ENCODE data around the gene NECAP2. TPM values are rescaled to one million over a fixed set of nuclear protein-coding genes. Genes with fewer than 3 reads are reported as not detected.

Gene NECAP2
- total and polyA plus RNA-seq, 10 of the 15 experiments (the other 5 are each of a cell fraction or from before 2014, with no cell fraction given): 16.3 to 98.0 (median 57.4) TPM

GRCh38 chr1:16434501-16434900 is 6.0 kb upstream of the NECAP2 start:
- 18% methylated on average over 2 of the region's 2 CpGs for WGBS (ENCODE audit: insufficient coverage, insufficient replicate concordance, low lambda C conversion rate, missing lambda C conversion rate)
- intact Hi-C loops (cut with micrococcal nuclease; ENCODE audit: unreplicated experiment) (no loop called here), in situ Hi-C loops (cut with MboI) (no loop called here)
- H3K9me3 ChIP-seq (replicated peaks; ENCODE audit: control insufficient read depth, insufficient read depth, low read length): no peaks in the 10 kb centered on the region
- SMC1A ChIA-PET (ENCODE audit: uncharacterized antibody, unreplicated experiment): interaction anchor here (0.8 to 1.2 kb wide), 3 partner anchors 9 to 45 kb away, joined by 3 to 5 read pairs (median 3); no protein-coding TSS in a partner anchor
- no peaks in the 10 kb centered on the region for H3K36me3 ChIP-seq (ENCODE audit: control insufficient read depth in 2 of 2, insufficient read depth in 2 of 2, low read length in 1 of 2)
- no peaks in the 10 kb centered on the region for H3K79me2 ChIP-seq (ENCODE audit: control insufficient read depth, insufficient read depth, low read length)
- H3K27ac ChIP-seq (ENCODE audit: control insufficient read depth, insufficient read depth): no peak overlapping the region
- RAD21 ChIA-PET (ENCODE audit: unreplicated experiment): no interaction called here
- no peak overlapping the region for H3K4me3 ChIP-seq
- no peak overlapping the region for H2AFZ ChIP-seq (ENCODE audit: control insufficient read depth, low read depth, low read length)
- FAIRE-seq: no peak
- CTCF ChIA-PET: no interaction called here
- H3K9ac ChIP-seq (ENCODE audit: control insufficient read depth, insufficient read depth, low read length): no peak overlapping the region
- peaks cover 9% of the 10 kb centered on the region for H3K4me1 ChIP-seq (ENCODE audit: control insufficient read depth, insufficient read depth, low read length)
- H3K4me2 ChIP-seq (ENCODE audit: control insufficient read depth, insufficient read depth): no peak overlapping the region
- no peak for ATAC-seq
- no peak for DNase-seq (ENCODE audit: low read depth, low spot score)
- H3K27me3 ChIP-seq (replicated peaks in 1 of 2; ENCODE audit: control insufficient read depth in 2 of 2, insufficient read depth in 2 of 2, low read length in 1 of 2): no peaks in the 10 kb centered on the region
- BruUV-seq (replicated peaks): no TSS peak
- POLR2A ChIA-PET: interaction anchor here (1.2 kb wide), 1 partner anchor 17 kb away, joined by 3 read pairs; no protein-coding TSS in a partner anchor
- H4K20me1 ChIP-seq (ENCODE audit: control insufficient read depth, insufficient read depth): no peaks in the 10 kb centered on the region
- TF ChIP-seq, protein P1, sequence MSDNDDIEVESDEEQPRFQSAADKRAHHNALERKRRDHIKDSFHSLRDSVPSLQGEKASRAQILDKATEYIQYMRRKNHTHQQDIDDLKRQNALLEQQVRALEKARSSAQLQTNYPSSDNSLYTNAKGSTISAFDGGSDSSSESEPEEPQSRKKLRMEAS (IDR thresholded peaks at IDR 0.05; ENCODE audit: low read depth, low read length): no peak
- TF ChIP-seq MXI1 (IDR thresholded peaks at IDR 0.05; ENCODE audit: low read depth, low read length) (no peak), RAD51 (IDR thresholded peaks at IDR 0.05) (no peak), GATAD2B (conservative IDR thresholded peaks at IDR 0.05; ENCODE audit: low read depth) (no peak), ATF3 (IDR thresholded peaks at IDR 0.05; ENCODE audit: borderline replicate concordance, extremely low read depth, low read depth, low read length) (no peak), CHD4 (IDR thresholded peaks at IDR 0.05) (no peak), MEF2B (IDR thresholded peaks at IDR 0.05; ENCODE audit: partially characterized antibody, poor library complexity, severe bottlenecking) (no peak), FOXM1 (IDR thresholded peaks at IDR 0.05; ENCODE audit: low read depth, low read length) (no peak), YY1 (IDR thresholded peaks at IDR 0.05; ENCODE audit: low read depth, low read length) (no peak), SUZ12 (IDR thresholded peaks at IDR 0.05; ENCODE audit: unreplicated experiment) (no peak), TCF7 (IDR thresholded peaks at IDR 0.05; ENCODE audit: borderline replicate concordance) (no peak), SREBF2 (IDR thresholded peaks at IDR 0.05; ENCODE audit: low read length) (no peak), BCL11A (IDR thresholded peaks at IDR 0.05; ENCODE audit: low read depth, low read length) (no peak), CEBPZ (IDR thresholded peaks at IDR 0.05; ENCODE audit: low read depth, low read length) (no peak), HSF1 (IDR thresholded peaks at IDR 0.05; ENCODE audit: low read depth, low read length) (no peak), ZNF217 (IDR thresholded peaks at IDR 0.05) (no peak)
- TF ChIP-seq, protein P2, sequence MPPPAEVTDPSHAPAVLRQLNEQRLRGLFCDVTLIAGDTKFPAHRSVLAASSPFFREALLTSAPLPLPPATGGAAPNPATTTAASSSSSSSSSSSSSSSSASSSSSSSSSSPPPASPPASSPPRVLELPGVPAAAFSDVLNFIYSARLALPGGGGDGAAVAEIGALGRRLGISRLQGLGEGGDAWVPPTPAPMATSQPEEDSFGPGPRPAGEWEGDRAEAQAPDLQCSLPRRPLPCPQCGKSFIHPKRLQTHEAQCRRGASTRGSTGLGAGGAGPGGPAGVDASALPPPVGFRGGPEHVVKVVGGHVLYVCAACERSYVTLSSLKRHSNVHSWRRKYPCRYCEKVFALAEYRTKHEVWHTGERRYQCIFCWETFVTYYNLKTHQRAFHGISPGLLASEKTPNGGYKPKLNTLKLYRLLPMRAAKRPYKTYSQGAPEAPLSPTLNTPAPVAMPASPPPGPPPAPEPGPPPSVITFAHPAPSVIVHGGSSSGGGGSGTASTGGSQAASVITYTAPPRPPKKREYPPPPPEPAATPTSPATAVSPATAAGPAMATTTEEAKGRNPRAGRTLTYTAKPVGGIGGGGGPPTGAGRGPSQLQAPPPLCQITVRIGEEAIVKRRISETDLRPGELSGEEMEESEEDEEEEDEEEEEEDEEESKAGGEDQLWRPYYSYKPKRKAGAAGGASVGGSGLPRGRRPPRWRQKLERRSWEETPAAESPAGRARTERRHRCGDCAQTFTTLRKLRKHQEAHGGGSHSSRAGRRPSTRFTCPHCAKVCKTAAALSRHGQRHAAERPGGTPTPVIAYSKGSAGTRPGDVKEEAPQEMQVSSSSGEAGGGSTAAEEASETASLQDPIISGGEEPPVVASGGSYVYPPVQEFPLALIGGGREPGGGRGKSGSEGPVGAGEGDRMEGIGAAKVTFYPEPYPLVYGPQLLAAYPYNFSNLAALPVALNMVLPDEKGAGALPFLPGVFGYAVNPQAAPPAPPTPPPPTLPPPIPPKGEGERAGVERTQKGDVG (CRISPR knock-in tag; IDR thresholded peaks at IDR 0.05): no peak

All from GM12878 (cell line).